Measurements from ENCODE around the gene FRMD4A.
"Not testable (repeated sequence)": the region's sequence is repeated elsewhere in the genome, so short reads cannot be mapped to it uniquely, and the experiment has no call there.

Gene FRMD4A

DNA sequence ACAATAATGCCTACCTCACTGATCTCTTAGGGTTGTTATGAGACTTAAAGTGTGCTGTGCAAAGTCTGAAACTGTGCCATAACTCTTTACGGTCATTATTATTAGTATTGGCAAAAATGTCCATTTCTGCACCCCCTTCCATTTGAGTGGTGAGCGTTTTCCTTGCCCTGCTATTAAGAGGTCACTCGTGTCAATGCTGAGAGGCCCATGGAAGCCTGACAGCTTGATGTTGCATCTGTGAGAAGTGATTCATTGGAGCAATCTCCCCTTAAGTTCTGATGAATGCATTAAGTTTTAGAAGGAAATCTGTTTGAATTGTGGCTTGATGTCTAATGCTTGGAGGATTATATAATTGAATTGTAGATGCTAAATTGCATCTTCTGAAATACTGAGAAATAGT lies 253.3 kb downstream of the FRMD4A start:
- Histone ChIP-seq H3K9me3 (ENCODE audit: severe bottlenecking) (peaks cover 2% of the 10 kb centered on the region), H3K36me3 (ENCODE audit: low read depth) (no peaks in the 10 kb centered on the region), H3K4me1 (ENCODE audit: insufficient read depth, poor library complexity, severe bottlenecking) (peaks cover 19% of the 10 kb centered on the region), H3K27me3 (ENCODE audit: insufficient read depth, poor library complexity, severe bottlenecking) (no peaks in the 10 kb centered on the region), H3K27ac (ENCODE audit: poor library complexity, severe bottlenecking) (no peak overlapping the region), H3K4me3 (ENCODE audit: severe bottlenecking) (no peak overlapping the region)
- TF ChIP-seq, protein P1, sequence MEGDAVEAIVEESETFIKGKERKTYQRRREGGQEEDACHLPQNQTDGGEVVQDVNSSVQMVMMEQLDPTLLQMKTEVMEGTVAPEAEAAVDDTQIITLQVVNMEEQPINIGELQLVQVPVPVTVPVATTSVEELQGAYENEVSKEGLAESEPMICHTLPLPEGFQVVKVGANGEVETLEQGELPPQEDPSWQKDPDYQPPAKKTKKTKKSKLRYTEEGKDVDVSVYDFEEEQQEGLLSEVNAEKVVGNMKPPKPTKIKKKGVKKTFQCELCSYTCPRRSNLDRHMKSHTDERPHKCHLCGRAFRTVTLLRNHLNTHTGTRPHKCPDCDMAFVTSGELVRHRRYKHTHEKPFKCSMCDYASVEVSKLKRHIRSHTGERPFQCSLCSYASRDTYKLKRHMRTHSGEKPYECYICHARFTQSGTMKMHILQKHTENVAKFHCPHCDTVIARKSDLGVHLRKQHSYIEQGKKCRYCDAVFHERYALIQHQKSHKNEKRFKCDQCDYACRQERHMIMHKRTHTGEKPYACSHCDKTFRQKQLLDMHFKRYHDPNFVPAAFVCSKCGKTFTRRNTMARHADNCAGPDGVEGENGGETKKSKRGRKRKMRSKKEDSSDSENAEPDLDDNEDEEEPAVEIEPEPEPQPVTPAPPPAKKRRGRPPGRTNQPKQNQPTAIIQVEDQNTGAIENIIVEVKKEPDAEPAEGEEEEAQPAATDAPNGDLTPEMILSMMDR (IDR thresholded peaks at IDR 0.05; ENCODE audit: poor library complexity, severe bottlenecking), result no peak
- DNase-seq (ENCODE audit: low spot score) (no peak), ATAC-seq (ENCODE audit: low read depth) (no peak)

DNA sequence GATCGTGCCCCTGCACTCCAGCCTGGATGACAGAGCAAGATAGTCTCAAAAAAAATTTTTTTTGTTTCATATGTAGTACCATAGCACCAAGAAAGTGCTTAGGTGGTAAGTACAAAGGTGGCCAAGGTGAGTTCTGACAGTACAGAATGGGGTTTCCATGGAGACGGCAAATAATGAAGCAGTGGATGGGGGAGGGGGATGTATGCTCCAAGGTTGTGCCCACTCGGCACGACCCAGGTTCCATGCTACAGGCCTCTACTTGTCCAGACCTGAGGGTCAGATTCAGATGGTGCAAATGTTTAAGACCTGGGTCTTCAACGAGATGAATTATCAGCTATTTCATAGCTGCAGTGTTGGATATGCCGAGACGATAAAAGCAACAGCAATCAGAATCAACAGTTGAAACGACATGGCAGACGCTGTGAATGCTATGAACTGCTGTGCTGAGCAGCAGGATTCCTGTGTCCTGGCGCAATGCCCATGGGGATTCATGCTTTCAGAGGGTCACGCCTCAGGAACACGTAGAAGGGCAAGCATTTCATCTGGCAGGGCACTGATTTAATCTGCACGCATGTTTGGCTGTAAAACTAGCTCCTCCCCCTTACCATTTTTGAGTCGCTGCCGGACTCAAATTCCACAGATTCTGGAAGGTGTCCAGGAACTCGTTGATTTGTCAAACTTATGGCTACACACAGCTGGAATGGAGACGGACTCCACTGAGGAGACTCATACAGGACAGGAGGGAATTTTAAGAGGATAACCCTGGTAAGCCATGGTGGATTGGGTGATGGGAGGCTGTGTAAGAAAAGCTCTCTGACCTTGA lies 256.5 kb downstream of the FRMD4A start:
- TF ChIP-seq, protein P1 (IDR thresholded peaks at IDR 0.05; ENCODE audit: poor library complexity, severe bottlenecking), result no peak
- Histone ChIP-seq H3K4me3 (ENCODE audit: severe bottlenecking) (no peak overlapping the region), H3K36me3 (ENCODE audit: low read depth) (no peaks in the 10 kb centered on the region), H3K27me3 (ENCODE audit: insufficient read depth, poor library complexity, severe bottlenecking) (no peaks in the 10 kb centered on the region), H3K9me3 (ENCODE audit: severe bottlenecking) (peaks cover 2% of the 10 kb centered on the region), H3K4me1 (ENCODE audit: insufficient read depth, poor library complexity, severe bottlenecking) (peaks cover 19% of the 10 kb centered on the region), H3K27ac (ENCODE audit: poor library complexity, severe bottlenecking) (peak overlapping the region; percentile 83)
- DNase-seq (ENCODE audit: low spot score) (peak; percentile 98), ATAC-seq (ENCODE audit: low read depth) (peak; percentile 94)

DNA sequence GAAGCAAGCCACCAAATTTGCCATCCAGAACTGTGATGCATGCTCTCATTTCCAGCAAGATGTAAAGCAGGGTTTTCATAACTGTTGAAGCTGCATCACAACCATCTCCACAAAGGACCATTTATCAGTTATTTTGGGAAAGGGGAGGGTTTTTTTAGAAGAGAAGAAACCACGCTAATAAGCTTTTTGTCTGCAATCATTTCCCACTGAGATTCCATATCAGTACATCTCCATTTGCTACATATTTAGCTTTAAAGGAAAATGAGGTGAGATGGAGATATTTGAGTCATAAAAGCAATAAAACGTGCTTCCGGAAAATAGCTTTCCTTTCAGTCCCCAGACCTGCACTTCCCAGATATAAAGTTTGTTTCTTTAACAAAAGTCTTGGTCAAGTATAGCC lies 258.2 kb downstream of the FRMD4A start:
- Histone ChIP-seq H3K36me3 (ENCODE audit: low read depth) (no peaks in the 10 kb centered on the region), H3K4me1 (ENCODE audit: insufficient read depth, poor library complexity, severe bottlenecking) (peaks cover 19% of the 10 kb centered on the region), H3K27ac (ENCODE audit: poor library complexity, severe bottlenecking) (peak overlapping the region; percentile 83), H3K4me3 (ENCODE audit: severe bottlenecking) (no peak overlapping the region), H3K9me3 (ENCODE audit: severe bottlenecking) (no peaks in the 10 kb centered on the region), H3K27me3 (ENCODE audit: insufficient read depth, poor library complexity, severe bottlenecking) (no peaks in the 10 kb centered on the region)
- TF ChIP-seq, protein P1 (IDR thresholded peaks at IDR 0.05; ENCODE audit: poor library complexity, severe bottlenecking), result no peak
- DNase-seq (ENCODE audit: low spot score) (no peak), ATAC-seq (ENCODE audit: low read depth) (no peak)

DNA sequence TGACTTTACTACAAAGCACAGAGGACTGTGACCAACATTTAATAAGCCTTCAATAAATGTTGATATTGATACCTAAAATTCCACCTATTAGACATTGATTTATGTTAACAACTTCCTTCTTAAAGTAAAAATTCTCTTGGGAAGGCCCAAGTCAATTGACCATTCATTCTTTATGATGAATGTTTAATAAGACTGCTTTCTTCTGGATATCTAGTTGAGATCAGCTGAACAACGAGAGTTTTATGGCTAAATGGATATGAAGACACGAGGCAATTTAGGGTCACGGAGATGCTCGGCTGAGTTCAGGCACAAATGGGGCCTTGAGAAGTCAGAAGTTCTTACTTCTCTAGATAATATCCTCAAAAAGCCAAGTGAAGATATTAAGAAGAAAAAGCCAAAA lies 258.8 kb downstream of the FRMD4A start:
- Histone ChIP-seq H3K36me3 (ENCODE audit: low read depth) (no peaks in the 10 kb centered on the region), H3K27ac (ENCODE audit: poor library complexity, severe bottlenecking) (no peak overlapping the region), H3K4me1 (ENCODE audit: insufficient read depth, poor library complexity, severe bottlenecking) (peaks cover 19% of the 10 kb centered on the region), H3K9me3 (ENCODE audit: severe bottlenecking) (no peaks in the 10 kb centered on the region), H3K27me3 (ENCODE audit: insufficient read depth, poor library complexity, severe bottlenecking) (no peaks in the 10 kb centered on the region), H3K4me3 (ENCODE audit: severe bottlenecking) (no peak overlapping the region)
- DNase-seq (ENCODE audit: low spot score) (no peak), ATAC-seq (ENCODE audit: low read depth) (no peak)
- TF ChIP-seq, protein P1 (IDR thresholded peaks at IDR 0.05; ENCODE audit: poor library complexity, severe bottlenecking), result no peak

DNA sequence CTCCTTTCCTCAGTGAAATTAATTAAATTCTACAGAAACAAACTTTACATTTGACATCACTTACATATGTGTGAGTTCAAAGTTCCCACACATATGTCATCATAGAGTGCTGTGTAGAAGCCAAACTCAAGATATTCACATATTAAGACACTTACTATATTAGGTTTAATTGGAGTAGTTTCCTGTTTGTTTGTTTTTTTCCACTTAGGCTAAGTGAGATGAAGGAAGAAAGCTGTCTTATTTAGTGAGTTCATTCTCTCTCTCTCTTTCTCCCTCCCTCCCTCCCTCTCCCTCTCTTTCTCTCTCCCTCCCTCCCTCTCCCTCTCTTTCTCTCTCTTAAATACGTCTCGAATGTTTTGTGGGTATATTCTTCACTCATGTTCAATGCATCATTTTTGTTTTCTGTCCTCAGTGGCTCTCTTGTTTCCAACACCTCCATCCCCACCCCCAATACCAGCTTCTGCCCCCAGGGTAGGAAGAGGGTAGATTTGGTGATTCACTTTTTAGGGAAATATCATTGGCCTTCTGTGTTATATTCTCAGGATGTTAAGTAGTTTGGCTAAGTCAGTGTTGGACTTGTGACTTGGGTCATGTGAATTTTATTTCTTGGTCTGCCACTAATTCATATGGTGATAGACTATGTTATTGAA lies 262.0 kb downstream of the FRMD4A start:
- TF ChIP-seq, protein P1 (IDR thresholded peaks at IDR 0.05; ENCODE audit: poor library complexity, severe bottlenecking), result no peak
- H3K27ac ChIP-seq (ENCODE audit: poor library complexity, severe bottlenecking), result no peak overlapping the region
- H3K36me3 ChIP-seq (ENCODE audit: low read depth), result no peaks in the 10 kb centered on the region
- no peak overlapping the region for H3K4me3 ChIP-seq (ENCODE audit: severe bottlenecking)
- ATAC-seq (ENCODE audit: low read depth) (no peak), DNase-seq (ENCODE audit: low spot score) (no peak)
- H3K27me3 ChIP-seq (ENCODE audit: insufficient read depth, poor library complexity, severe bottlenecking), result no peaks in the 10 kb centered on the region
- peaks cover 9% of the 10 kb centered on the region for H3K4me1 ChIP-seq (ENCODE audit: insufficient read depth, poor library complexity, severe bottlenecking)
- H3K9me3 ChIP-seq (ENCODE audit: severe bottlenecking), result no peaks in the 10 kb centered on the region

DNA sequence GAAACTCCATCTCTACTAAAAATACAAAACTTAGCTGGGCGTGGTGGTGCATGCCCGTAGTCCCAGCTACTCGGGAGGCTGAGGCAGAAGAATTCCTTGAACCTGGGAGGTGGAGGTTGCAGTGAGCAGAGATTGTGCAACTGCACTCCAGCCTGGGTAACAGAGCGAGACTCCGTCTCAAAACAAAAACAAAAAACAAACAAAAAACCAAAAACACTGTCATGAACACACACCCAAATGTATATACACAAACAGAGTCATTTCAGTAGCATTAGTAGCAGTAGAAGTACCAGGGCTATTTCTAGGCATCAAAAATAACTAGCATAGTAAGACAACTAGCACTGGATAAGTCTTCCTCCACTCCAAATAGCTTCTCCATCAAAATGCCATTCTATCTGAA lies 263.1 kb downstream of the FRMD4A start:
- H3K4me3 ChIP-seq (ENCODE audit: severe bottlenecking); H3K27ac ChIP-seq (ENCODE audit: poor library complexity, severe bottlenecking); DNase-seq (ENCODE audit: low spot score); ATAC-seq (ENCODE audit: low read depth); H3K27me3 ChIP-seq (ENCODE audit: insufficient read depth, poor library complexity, severe bottlenecking); H3K9me3 ChIP-seq (ENCODE audit: severe bottlenecking); H3K36me3 ChIP-seq (ENCODE audit: low read depth); H3K4me1 ChIP-seq (ENCODE audit: insufficient read depth, poor library complexity, severe bottlenecking): not testable (repeated sequence)
